ENCODE measurements around the gene DNAH12.
"Not testable (repeated sequence)": the region's sequence is repeated elsewhere in the genome, so short reads cannot be mapped to it uniquely, and the experiment has no call there.

GRCh38 chr3:57356275-57356674 is 187.9 kb downstream of the DNAH12 start:
- not testable (repeated sequence) for TF ChIP-seq POLR2A, POLR2AphosphoS5 (IDR thresholded peaks at IDR 0.05)
- TF ChIP-seq, protein P1, sequence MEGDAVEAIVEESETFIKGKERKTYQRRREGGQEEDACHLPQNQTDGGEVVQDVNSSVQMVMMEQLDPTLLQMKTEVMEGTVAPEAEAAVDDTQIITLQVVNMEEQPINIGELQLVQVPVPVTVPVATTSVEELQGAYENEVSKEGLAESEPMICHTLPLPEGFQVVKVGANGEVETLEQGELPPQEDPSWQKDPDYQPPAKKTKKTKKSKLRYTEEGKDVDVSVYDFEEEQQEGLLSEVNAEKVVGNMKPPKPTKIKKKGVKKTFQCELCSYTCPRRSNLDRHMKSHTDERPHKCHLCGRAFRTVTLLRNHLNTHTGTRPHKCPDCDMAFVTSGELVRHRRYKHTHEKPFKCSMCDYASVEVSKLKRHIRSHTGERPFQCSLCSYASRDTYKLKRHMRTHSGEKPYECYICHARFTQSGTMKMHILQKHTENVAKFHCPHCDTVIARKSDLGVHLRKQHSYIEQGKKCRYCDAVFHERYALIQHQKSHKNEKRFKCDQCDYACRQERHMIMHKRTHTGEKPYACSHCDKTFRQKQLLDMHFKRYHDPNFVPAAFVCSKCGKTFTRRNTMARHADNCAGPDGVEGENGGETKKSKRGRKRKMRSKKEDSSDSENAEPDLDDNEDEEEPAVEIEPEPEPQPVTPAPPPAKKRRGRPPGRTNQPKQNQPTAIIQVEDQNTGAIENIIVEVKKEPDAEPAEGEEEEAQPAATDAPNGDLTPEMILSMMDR (IDR thresholded peaks at IDR 0.05): not testable (repeated sequence)
